Ishikawa (cell line): ENCODE data around the gene MRPS23.

Experiments
- EGR1 ChIP-seq: IDR thresholded peaks from 2 replicates; pipeline ENCODE4 v1.6.1; 2012
- EP300 ChIP-seq: IDR thresholded peaks from 2 replicates; pipeline ENCODE4 v1.6.1; 2012; ENCODE audit warnings: borderline replicate concordance
- NFIC ChIP-seq: IDR thresholded peaks from 2 replicates; pipeline ENCODE4 v1.6.1; 2012
- TAF1 ChIP-seq: IDR thresholded peaks from 2 replicates; pipeline ENCODE4 v1.6.1; 2012; ENCODE audit warnings: low read depth, mild to moderate bottlenecking
- TCF12 ChIP-seq: IDR thresholded peaks from 2 replicates; pipeline ENCODE4 v1.6.1; 2012; ENCODE audit warnings: low read depth
- YY1 ChIP-seq: IDR thresholded peaks from 2 replicates; pipeline ENCODE4 v1.6.1; 2012; ENCODE audit warnings: low read depth
- ZBTB7A ChIP-seq: IDR thresholded peaks from 2 replicates; pipeline ENCODE4 v1.6.1; 2012; ENCODE audit warnings: low read depth
- TF ChIP-seq, protein P1 (sequence below): IDR thresholded peaks from 2 replicates; pipeline ENCODE4 v1.6.1; 2012
- TF ChIP-seq, protein P2 (sequence below): IDR thresholded peaks from 2 replicates; pipeline ENCODE4 v1.6.1; 2012; ENCODE audit warnings: low read depth, mild to moderate bottlenecking

DNA sequence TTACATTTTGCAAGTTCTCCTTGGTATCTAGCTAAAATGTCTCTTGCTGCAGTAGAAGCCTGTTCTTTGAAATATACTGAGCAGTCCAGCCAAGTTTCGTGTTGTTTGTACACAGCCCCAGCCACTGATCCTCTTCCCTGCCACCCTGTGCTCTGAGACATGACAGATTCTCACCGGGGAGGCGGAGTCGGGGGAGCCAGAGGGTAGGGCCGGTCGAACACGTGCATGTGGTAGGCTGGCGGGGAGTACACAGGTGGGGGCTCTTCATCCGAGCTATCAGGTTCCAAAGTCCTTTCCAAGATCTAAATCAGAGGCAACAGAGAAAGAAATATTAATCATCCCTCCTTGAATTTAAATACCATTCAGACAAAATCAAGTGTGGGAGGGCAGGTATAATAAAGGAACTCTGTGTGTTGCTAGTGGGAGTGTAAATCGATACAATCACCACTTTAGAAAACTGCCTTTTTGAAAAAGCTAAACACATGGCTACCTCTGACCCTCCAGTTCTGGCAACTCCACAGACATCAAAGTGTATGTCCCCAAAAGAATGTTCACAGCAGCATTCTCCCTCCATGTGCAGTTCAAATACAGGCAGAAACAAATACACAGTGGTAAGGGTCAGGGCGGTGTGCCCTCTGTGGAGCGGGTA lies 29.7 kb upstream of the MRPS23 start:
- TF ChIP-seq, protein P1, sequence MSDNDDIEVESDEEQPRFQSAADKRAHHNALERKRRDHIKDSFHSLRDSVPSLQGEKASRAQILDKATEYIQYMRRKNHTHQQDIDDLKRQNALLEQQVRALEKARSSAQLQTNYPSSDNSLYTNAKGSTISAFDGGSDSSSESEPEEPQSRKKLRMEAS: peak; percentile 87
- peak; percentile 87 for TF ChIP-seq NFIC
- peak; percentile 97 for TF ChIP-seq TCF12
- peak; percentile 95 for TF ChIP-seq EP300
- TF ChIP-seq EGR1: 0 out of 2 replicates have a peak, but pooled peaks have one; percentile 27
- no peak for TF ChIP-seq TAF1
- TF ChIP-seq YY1: no peak
- TF ChIP-seq, protein P2, sequence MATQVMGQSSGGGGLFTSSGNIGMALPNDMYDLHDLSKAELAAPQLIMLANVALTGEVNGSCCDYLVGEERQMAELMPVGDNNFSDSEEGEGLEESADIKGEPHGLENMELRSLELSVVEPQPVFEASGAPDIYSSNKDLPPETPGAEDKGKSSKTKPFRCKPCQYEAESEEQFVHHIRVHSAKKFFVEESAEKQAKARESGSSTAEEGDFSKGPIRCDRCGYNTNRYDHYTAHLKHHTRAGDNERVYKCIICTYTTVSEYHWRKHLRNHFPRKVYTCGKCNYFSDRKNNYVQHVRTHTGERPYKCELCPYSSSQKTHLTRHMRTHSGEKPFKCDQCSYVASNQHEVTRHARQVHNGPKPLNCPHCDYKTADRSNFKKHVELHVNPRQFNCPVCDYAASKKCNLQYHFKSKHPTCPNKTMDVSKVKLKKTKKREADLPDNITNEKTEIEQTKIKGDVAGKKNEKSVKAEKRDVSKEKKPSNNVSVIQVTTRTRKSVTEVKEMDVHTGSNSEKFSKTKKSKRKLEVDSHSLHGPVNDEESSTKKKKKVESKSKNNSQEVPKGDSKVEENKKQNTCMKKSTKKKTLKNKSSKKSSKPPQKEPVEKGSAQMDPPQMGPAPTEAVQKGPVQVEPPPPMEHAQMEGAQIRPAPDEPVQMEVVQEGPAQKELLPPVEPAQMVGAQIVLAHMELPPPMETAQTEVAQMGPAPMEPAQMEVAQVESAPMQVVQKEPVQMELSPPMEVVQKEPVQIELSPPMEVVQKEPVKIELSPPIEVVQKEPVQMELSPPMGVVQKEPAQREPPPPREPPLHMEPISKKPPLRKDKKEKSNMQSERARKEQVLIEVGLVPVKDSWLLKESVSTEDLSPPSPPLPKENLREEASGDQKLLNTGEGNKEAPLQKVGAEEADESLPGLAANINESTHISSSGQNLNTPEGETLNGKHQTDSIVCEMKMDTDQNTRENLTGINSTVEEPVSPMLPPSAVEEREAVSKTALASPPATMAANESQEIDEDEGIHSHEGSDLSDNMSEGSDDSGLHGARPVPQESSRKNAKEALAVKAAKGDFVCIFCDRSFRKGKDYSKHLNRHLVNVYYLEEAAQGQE: no peak
- no peak for TF ChIP-seq ZBTB7A
